SHP77 treated with DMSO at 0.1 percent for 48 hours (cell line): ENCODE data around the gene EPHB2.

Experiments used
- DNase-seq: peaks from one replicate; lab custom pipeline; 2025; lab: John Stamatoyannopoulos, UW

The EPHB2 gene

DNA sequence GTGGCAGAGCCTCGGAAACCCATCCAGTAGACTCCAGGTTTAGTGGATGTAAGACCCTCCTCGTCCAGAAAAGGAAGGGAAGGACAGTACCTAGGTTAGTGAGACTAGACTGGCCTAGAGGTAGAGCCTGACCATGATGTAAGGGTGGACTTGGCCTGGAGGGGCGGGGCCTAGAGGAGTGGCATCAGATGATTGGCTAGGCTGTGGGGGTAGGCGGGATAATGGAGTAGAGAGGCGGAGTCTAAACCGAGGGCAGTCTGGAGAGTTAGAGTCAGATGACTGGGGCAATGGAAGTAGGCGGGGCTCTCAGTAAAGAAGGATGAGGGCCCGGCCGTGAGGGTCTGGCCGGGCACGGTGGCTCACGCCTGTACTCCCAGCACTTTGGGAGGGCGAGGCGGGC, 70.1 kb downstream of the EPHB2 start:
- DNase-seq = no peak

DNA sequence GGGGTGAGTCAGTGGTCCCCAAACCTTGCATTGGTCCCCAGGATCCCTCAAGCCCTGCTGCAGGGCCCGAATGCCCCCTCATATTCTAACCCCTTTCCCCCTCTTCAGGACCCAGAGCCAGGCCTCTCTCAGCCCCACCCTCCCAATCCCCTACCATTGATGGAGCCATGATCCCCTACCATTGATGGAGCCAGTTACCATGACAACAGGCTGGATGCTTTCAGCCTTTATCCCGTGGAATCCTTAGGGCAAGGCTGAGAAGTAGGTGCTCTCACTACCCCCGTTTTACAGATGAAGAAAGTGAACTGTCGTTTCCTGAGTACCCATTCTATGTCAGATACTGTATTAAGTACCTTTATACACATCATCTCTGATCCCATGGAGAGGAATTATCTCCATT, 70.8 kb downstream of the EPHB2 start:
- DNase-seq = no peak

DNA sequence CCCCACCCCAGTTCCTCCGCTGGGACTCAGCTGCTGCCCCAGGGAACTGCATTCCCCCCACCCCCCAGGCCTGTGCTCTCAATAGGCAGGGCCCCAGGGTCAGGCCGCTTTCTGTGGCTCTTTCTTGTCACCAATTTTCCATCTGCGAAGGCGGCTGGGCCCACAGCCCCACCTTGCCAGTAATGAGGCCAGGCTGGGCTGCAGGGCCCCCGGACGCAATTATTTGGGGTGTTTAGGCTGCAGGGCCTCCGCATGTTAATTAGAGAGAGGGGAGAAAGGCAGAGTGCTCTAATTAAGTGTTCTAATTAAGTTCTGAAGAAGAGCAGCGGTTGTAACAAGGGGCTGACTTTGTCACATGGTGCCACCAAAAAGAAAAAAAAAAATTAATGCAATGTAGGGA, 71.8 kb downstream of the EPHB2 start:
- no peak for DNase-seq

DNA sequence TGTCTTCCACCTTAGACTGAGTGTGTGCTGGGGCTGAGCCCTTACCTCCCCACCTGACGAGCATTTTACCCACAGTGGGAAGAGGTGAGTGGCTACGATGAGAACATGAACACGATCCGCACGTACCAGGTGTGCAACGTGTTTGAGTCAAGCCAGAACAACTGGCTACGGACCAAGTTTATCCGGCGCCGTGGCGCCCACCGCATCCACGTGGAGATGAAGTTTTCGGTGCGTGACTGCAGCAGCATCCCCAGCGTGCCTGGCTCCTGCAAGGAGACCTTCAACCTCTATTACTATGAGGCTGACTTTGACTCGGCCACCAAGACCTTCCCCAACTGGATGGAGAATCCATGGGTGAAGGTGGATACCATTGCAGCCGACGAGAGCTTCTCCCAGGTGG, 73.7 kb downstream of the EPHB2 start:
- no peak for DNase-seq

DNA sequence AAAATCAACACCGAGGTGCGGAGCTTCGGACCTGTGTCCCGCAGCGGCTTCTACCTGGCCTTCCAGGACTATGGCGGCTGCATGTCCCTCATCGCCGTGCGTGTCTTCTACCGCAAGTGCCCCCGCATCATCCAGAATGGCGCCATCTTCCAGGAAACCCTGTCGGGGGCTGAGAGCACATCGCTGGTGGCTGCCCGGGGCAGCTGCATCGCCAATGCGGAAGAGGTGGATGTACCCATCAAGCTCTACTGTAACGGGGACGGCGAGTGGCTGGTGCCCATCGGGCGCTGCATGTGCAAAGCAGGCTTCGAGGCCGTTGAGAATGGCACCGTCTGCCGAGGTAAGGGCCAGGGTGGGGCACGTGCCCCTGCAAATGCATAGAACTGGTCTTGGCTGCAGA, 74.1 kb downstream of the EPHB2 start:
- DNase-seq = no peak

DNA sequence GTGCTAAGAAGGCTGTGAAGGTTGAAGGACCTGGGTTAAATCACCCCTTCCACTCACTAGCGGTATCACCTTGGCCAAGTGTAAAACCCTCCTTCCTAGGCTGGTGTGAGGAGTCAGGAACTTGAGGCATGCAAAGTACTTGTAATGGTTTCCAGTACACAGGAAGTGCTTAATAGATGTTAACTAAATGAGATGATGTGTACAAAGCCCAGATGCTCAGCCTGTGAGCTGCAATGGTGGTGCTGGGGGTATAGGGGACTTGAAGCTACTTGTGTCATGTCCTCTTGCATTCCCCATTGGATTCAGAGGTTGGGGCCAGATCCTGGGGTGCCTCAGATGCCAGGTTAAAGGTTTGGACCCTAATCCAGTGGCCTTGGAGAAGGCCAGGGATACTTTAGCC, 75.5 kb downstream of the EPHB2 start:
- no peak for DNase-seq

DNA sequence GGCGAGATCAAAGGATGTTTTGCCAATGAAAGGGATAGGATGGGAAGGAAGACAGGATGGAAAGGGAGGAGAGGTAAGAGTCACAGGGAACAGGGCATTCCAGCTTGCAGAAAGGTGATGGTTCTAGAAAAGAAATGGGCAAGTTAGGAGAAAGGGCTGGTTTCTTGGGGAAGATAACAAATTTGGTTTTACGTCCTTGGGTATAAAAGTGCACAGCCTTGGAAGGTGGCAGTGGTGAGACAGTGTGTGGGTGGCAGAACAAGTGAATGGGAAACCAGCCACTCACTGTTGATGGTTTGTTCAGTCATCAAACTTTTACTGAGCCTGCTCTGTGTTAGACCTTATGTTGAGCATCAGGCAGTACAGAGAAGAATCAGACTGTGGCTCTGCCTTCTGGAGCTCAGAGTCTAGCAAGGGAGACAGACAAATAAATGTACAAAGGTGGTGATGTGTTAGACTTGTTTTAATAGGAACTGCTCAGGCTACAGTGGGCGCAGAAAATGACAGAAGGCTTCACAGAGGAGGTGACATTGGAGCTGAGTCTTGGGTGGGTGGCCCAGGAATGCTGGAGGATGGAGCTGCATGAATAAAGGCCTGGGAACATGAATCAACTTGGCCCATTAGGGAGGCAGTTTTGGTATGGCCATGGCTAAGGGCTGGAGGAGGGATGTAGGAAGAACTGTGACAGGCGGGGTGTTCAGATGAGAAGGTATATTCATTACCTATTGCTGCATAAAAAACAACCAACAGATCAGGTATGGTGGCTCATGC, 76.3 kb downstream of the EPHB2 start:
- no peak for DNase-seq

DNA sequence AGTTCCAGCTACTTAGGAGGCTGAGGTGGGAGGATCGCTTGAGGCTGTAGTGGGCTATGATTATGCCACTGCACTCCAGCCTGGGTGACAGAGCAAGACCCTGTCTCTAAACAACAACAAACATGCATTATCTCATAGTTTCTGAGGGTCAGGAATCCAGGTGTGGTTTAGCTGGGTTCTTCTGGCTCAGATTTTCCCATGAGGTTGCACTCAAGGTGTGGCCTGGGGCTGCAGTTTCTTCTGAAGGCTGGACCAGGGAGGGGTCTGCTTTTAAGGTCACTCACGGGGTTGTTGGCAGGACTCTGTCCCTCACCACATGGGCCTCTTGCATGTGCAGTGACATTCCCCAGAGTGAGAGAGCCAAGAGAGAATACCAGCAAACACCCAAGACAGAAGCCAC, 77.0 kb downstream of the EPHB2 start:
- no peak for DNase-seq

DNA sequence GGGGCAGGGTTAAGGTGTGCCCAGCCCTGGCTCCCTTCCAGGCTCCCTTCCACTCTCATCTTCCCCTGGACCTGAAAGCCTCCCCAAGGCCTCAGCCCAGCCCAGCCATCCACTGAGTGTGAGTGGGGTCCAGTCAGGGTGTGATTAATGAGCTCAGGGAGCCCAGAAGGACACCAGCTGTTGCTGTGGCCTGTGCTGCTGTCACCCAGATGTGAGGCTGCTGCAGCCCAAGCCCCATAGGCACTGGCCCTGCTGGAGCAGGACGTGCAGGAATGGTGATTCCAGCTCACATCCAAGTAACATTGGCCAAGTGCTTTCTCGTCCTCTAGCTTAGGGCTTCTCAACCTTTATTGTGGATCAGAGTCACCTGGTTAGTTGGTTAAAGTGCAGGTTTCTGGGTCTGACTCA, 77.6 kb downstream of the EPHB2 start:
- DNase-seq = no peak

DNA sequence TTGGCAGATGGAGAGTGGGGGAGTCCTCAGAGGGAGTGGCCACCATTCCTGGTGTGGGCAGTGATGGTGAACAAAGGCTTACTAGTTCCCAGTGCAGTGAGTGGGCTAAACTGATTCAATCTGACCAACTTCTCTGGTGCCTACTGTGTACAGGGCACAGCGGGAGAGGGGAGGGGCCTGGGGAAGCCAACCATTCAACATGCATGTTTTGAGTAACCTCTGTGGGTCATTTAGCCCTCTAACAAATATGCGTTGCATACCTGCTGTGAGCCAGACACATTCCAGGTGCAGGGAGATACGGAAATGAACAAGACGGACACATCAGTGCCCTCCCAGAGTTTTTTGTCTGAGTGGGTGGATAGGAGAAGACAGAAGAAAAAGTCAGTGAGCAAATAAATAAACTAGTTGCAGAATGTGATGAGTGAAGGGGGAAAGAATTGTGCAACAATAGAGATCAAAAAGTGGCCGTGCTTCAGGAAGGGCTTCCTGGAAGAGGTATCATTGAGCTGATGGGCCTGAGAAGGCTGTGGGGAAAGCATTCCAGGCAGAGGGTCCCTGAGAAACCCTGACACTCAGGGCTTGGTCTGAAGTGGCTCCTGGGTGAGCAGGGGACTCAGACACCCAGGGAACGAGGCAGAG, 78.8 kb downstream of the EPHB2 start:
- DNase-seq = no peak

DNA sequence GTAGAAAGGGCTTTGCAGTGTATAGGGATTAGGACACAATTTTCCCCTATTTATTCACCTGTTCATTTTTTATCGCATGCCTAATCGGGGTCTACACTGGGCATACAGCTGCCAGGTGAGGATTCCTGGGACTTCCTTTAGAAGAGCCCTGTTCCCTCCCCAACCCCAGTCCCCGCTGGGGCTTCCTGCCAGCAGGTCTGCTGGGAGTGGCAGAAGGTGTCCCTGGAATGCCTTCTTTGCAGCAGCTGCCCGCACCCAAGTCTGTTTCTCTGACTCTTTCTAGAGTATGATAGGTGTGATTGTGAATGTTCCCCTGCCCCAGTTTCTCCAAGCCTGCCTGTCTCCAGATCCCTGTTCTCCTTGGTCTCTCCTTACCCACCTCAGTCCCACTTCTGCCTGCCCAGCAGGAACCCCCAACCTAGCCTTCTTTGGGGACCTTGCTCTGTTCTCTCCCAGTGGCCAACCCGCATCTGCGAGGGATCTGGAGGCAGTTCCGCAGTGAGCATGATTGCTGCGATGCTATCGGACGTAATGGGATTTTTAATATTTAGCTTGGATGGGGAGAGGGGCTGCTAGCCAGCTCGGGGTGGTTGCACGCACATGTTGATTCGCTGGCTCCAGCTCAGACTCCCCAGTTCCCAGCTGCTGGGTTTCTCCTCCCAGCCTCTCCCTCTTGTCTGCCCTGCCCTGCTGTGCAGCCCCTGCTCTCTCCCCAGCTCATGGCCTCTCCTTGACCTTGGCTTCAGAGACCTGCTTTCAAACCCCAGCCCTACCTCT, 79.8 kb downstream of the EPHB2 start:
- DNase-seq = no peak

DNA sequence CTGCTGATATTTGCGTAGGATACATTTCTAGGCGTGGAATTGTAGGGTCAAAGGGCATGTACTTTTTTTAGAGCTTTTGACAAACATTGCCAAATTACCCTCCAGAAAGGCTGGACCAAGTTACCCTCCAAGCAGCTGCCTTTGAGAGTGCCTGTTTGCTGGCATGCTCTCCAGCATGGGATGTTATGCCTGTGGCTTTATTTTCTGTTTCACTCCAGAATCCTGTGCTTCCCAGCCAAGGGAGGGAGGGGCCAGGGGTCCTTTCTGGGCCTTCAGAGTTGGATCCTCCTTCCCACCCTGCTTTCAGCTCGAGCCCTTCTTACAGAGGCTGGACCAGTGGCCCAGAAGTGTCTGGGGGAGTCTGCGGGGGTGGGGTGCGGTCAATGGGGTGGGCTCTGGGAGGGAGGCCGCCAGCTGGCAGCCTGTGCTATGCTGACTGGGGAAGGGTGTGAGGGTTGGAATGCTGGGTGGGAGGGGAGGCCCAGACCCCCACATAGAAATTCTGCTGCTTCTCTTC, 81.2 kb downstream of the EPHB2 start:
- no peak for DNase-seq

DNA sequence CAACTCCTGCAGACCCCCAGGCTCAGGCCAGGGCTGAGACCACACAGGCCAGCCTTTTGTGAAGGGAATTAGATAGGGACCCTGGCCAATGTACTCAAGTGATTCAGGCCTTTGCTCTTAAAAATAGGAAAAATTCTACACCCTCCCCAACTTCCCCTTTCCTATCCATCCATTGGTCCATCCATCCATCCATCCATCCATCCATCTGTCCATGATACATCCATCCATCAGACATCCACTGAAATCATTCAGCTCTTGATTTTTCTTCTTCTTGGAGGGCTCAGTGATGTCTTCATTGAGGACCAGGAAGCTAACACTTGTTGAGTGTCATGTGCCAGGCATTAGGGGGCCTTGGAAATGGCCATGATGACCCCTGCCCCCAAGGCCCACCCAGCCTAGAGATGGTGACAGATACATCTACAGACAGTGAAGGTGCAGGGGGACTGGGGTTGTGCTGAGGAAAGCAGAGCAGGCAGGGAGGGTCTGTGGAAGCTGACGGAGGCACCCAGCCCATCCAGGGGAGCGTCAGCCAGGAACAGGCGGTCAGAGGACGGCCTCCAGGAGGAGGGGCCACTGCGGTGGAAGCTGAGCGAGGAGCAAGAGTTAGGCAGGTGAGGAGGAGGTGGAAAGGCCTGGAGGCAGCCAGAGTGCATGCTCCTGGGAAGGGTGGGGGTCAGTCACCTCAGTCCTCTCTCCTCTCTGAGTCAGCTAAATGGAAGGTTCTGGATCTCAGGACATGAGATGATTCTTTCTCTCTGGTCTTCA, 81.9 kb downstream of the EPHB2 start:
- DNase-seq = no peak

DNA sequence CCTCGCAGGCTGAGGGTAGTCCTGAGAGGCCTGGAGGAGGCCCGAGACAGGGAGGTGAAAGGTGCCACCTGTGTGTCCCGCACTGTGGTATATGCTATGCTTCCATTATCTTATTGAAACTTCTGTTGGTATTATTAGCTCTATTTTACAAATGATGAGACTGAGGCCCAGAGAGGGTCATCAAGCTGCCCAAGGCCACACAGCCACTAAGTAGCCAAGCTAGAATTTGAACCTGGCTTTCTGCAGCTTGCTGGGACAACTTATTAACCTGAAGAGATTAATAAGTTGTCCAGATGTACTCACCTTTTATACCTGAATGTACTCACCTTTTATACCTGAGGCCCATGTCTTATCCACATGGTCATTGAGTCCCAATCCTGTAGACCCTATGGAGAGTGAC, 83.0 kb downstream of the EPHB2 start:
- no peak for DNase-seq

DNA sequence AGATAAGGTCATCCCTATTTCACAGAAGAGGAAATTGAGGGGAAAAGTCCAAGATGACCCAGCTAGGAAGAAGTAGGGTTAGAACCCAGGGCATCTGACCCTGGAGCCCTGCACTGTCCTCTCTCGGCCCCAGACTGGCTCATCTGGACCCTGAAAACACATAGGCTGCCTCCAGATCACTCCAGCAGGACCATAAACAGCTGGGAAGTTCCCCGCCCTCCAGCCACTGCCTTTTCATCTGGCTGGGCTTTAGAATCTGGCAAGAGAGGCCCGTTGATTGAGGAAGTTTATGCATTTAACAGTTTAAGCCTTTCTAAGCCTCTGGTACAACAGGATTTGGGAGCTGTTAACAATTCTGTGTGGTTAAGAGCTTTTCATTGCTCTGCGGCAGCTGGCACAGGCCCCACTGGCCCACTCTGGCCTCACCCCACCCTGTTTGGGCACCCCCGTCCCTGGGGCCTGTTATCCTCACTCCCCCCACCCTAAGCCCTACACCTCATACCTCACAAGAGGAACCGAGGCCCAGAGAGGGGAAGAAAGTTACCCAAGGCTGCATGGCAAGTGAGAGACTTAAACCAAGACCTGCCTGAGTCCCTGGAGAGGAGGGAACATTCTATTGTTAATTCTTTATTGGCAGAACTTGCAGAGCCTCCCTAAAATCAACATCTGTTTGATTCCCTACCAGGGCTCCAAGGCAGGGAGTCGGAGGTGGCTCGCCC, 84.2 kb downstream of the EPHB2 start:
- no peak for DNase-seq

DNA sequence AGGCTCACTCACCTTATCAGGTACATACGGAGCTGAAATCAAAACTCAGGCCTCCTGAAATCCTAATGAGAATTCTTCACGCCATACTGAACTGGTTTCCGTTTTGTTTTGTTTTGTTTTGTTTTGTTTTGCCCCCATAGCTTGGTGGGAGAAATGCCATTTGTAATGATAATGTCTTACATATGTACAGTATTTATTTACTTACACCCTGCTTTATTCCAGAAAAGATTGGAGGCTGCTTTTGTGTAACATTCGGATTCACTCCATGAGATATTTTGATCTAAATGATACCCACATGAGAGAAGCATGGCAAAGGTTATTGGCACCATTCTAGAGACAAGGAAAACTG, 84.7 kb downstream of the EPHB2 start:
- DNase-seq = no peak

DNA sequence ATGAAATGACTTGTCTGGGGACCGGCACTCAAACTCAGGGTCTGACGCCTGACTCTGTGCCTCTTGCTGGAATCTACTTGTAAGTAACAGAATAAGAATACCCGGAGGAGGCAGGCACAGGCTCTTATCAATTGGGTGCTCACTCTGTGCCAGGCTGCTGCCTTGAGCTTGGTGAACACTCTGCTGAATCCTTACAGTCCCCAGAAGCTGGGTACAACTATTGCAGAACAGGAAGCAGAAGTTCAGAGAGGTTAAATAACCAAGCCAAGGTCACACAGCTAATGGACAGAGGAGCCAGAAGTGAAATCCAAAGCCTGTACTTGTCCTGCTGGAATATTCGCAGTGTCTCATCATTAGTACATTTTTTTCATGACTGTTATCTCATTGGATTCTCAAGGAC, 86.0 kb downstream of the EPHB2 start:
- DNase-seq = no peak

DNA sequence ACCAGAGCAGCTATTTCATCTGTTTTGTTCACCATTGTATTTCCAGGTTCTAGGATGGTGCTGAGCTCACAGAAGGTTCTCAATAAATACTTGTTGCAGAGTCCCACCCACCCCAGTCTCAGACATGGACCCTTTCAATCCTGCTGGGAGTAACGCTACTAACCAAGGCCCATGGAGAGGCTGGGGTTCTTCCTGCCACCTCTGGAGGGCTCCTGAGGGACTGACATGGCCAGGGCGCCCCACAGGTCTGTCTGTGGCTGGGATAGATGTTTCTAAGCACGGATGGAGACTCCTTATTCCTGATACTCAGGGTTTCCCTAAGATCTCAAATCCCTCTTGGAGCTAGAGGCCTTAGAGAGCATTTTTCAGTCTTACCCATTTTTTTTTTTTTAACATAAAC, 87.4 kb downstream of the EPHB2 start:
- DNase-seq = no peak

DNA sequence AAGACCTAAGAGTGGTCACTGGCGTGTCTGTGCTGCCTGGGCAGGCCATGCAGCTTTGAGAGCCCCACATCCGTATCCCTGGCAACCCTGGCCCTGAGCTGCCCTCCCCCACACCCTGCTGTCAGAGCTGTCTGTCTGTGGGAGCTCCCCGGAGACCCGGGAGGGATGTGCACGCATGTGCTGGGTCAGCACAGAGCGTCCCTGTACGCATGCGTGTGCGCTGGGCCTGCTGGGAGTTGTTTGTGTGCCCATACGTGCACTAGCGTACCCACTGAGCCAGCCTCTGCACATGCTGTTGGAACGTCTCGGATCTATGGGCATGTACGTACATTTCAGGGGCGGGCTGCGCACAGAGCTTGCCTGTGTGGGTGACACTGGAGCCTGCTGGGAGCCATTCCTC, 89.3 kb downstream of the EPHB2 start:
- DNase-seq = no peak

DNA sequence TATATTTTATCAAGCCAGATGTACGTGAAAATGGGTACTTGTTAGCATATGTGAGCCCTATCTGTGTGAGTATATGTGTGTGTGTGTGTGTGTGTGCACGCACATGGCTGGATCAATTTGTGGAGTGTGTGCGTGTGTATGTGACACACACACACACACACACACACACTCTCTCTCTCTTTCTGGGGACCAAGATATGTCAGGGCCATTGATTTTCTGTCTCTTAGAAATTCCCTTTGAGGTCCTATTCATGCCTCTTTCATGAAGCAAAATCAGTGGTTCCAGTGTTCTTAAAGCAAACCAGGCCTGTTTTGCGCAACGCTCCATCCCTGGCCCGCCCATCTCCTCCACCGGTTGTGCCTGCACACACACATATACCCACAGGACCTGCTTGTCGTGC, 90.0 kb downstream of the EPHB2 start:
- DNase-seq = no peak

DNA sequence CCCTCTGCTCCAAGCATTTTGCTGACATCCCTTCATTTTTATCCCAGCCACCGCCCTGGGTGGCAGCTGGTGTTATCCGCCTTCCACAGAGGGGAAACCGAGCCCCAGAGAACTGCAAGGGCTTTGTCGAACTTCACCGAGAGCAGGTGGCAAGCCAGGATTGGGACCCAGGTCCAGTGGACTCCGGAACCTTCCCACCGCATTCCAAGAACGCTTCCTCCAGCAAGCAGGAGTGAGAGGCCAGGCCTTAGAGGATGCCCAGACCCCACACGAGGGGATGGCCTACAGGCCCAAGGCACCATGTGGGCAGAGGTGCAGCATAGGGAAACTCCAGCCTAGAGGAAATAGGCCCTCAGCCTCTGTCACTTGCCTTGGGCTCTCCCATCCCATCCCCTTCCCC, 90.7 kb downstream of the EPHB2 start:
- no peak for DNase-seq

DNA sequence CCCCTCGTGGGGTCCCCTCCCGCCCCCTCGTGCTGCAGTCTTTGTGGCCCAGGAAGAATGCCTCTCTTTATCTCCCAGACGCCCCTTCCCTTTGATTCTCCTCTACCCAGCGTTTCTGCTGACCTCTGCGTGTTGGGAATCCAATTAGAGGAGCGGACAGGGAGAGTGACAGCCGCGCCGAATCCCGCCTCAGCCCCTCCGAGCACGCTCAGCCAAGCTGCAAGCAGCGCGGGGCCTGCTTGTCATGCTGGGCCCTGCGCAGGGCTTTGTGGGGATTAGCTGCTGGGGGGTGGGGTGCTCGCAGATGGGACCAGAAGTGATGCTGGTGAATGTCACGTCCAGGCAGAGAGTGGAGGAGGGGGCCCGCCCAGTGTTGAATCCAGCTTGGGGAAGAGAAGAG, 91.1 kb downstream of the EPHB2 start:
- DNase-seq = no peak
